ENCODE data around the gene ZSWIM3.

DNA sequence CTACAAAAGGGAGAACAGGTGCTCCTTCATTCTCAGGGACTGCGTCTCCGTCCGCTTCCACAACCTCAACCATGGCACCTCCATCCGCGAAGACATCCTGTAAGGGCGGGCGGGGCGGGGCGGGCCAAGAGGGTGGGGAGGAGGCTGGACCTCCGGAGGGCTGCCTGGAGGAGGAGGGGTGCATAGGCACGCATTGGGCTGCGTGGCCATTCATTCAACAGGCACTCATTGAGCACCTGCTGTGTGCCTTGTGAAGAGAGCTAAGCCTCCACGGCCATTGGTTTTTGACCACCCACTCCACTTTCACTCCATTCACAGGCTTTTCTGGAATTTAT, 435 bp downstream of the ZSWIM3 start:
- TF ChIP-seq POLR2AphosphoS5 (IDR thresholded peaks at IDR 0.05; ENCODE audit: low read depth, low read length) (no peak), POLR2A (IDR thresholded peaks at IDR 0.05; ENCODE audit: low read depth, low read length) (no peak)
